ENCODE results near the gene FAM13B.
"Not testable (repeated sequence)": the region's sequence is repeated elsewhere in the genome, so short reads cannot be mapped to it uniquely, and the experiment has no call there.

FAM13B gene

DNA sequence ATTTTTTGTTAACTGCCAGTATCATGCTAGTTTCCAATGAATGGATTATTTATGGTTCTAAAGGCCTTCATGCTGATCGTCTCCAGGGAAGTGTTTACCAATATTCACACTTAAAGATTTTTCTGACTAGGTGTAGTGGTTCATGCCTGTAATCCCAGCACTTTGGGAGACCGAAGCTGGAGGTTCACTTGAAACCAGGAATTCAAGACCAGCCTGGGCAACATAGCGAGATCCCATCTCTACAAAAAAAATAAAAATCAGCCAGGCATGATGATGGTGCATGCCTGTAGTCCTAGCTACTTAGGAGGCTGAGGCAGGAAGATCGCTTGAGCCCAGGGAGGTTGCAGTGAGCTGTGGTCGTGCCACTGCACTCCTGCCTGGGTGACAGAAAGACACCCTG lies 43.5 kb downstream of the FAM13B start:
- DNase-seq (ENCODE audit: low read depth in 2 of 2, low spot score in 1 of 2) = no peak

DNA sequence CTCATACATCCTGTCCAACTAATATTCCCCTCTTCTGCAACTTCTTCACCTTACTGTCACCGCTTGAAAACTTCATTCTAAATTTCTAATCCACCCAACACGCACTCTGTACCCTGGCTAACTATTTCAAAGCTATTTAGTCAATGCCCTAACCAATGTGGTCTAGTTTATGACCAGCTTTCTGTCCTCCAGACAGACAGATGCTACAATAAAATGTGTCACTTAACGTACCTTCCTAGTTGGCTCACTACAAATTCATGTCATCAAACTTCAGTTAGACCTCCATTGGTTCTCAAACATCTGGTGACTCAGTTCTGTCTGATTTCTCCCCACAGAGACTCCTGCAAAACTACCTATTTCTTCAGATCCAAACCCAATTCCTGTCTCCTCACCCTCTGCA lies 57.7 kb downstream of the FAM13B start:
- DNase-seq (ENCODE audit: low read depth in 2 of 2, low spot score in 1 of 2) = no peak

DNA sequence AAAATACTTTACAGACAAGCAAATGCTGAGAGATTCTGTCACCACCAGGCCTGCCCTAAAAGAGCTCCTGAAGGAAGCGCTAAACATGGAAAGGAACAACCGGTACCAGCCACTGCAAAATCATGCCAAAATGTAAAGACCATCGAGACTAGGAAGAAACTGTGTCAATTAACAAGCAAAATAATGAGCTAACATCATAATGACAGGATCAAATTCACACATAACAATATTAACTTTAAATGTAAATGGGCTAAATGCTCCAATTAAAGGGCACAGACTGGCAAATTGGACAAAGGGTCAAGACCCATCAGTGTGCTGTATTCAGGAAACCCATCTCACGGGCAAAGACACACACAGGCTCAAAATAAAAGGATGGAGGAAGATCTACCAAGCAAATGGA lies 62.5 kb downstream of the FAM13B start:
- DNase-seq (ENCODE audit: low read depth in 2 of 2, low spot score in 1 of 2) = not testable (repeated sequence)

DNA sequence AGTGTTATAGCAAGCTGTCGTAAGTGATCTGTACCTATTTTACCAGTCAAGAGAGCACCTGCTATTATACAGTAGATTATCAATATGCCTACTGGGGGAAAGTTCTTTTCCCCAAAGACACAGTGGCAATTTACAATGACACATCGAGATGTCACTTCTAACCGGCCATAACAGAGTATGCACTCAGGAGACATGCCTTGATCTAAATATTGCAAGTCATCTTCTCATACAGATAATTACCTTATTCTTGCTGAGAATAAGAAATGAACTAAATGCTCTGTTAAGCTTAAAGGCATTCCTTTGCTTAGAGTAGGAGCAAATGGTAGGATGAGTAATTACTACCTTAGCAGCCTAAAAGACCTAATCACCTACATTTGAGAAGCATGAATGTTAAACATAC lies 72.1 kb downstream of the FAM13B start:
- DNase-seq (ENCODE audit: low read depth in 2 of 2, low spot score in 1 of 2) = no peak

DNA sequence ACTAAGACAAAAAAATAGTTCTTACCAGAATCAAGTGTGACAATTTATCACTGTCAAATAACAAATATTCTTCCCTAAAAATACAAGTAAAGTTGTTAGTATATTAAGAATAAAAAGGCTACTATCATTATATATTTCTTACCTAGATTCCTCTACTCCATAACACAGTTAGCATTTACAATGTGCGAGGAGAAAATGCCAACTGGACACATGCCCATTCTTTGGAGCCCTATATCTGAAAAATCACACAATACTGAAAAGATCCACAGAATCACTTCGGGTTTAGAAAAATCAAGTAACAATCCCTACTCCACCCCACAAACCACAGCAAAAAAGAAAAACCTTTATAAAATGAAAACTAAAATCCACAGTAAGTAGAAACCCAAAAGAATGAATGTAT lies 72.7 kb downstream of the FAM13B start:
- DNase-seq (ENCODE audit: low read depth in 2 of 2, low spot score in 1 of 2) = no peak

DNA sequence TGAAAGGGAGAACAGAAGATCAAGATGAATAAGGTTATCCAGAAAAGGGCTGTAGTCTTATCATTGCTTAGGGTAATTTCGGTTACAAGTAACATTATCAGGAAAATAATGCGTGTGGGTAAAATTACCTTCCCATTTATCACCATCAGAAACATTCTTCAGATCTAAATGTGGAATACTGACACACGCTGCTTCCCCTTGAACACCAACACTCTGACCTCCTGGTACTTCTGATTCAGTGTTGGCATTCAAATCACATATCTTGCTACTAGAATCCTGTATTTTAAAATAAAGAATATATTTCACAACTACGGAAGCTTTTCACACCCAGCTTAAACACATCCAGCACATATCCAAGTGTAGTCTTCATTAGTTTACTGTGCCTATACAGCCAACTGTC lies 73.4 kb downstream of the FAM13B start:
- no peak for DNase-seq (ENCODE audit: low read depth in 2 of 2, low spot score in 1 of 2)

DNA sequence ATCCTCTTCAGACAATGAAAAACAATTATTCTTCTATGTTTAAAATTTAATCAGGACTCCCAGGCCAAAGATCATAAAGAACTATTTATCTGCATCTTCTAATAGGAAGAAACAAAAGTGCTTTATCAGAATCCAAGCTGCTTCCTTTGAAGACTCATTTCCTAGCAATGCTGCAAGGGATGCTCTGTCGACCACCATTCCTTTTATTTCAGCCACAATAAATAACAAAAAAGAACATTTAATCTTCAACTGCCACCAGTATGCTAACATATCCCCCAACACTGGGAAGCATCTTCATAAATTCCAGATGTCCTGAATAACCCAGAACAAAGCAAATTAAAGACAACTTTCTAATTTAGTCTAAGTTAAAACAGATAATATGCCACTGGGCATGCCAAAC lies 74.9 kb downstream of the FAM13B start:
- no peak for DNase-seq (ENCODE audit: low read depth in 2 of 2, low spot score in 1 of 2)

DNA sequence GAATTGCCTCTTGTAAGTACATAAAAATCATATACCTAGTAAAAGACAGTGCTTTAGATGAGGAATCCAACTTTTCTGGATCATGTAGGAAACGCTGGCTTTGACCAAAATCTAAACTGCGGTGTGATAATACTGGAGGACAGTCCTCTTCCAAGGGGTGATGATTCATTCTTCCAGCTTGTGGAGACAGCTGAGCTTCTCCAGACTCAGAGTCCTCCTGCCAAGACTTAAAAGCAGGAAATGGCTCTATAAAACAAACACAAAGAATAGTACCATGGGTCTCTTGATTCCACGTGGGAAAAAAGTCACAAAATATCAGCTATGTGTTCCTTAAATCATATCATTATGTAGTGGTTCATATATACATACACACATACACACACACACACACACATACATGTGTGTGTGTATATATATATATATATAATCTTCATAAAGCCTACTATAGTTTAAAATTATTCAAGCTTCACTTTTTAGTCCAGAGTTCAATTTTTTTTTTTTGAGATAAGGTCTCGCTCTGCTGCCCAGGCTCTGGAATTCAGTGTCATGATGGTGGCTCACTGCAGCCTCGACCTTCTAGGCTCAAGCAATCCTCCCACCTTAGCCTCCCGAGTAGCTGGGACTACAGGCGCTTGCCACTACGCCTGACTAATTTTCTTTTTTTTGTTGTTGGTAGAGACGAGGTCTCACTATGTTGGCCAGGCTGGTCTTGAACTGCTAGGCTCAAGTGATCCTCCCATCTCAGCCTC lies 78.6 kb downstream of the FAM13B start:
- DNase-seq (ENCODE audit: low read depth in 2 of 2, low spot score in 1 of 2) = no peak

DNA sequence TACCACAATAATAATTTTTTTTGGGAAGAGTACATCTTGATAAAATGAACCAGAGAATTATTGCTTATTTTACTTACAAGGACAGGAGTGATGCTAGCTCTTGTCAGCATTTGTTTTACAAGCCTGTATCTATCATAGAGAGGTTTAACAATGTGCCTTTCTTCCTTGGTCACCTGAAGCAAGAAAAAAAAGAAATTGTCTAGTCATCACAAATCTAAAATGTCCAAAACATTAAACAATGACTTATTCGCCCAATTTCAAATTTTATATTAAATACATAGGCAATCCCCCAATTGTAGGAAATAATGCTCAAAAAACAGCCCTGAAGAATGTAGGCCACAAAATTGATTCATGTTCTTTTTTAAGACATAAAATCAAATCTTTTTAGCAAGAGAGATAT lies 87.1 kb downstream of the FAM13B start:
- no peak for DNase-seq (ENCODE audit: low read depth in 2 of 2, low spot score in 1 of 2)

DNA sequence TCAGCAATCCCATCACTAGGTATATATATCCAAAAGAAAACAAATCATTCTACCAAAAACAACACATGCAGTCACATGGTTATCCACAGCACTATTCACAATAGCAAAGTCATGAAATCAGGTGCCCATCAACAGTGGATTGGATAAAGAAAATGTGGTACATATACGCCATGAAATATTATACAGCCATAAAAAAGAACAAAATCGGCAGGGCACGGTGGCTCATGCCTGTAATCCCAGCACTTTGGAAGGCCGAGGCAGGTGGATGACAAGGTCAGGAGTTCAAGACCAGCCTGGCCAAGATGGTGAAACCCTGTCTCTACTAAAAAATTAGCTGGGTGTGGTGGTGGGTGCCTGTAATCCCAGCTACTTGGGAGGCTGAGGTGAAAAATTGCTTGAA lies 88.6 kb downstream of the FAM13B start:
- DNase-seq (ENCODE audit: low read depth in 2 of 2, low spot score in 1 of 2) = not testable (repeated sequence)

DNA sequence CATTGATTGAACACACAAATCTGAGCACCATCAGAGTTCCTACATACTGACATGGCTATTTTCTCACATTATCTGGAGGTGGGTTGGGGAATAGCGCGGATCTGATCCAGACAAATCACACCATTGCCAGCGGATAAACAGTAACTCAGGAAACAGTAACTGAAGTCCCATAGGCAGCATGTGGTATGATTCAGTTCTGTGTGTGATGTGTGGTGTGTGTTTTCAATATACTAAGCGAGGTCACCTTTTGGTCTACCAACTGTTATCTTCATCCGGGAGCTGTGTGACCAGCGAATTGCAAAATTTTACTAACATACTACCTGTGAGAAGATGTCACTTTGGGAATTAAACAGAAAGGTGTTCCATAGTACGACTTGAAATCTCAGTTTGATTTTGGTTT lies 93.5 kb downstream of the FAM13B start:
- DNase-seq (ENCODE audit: low read depth in 2 of 2, low spot score in 1 of 2) = no peak

DNA sequence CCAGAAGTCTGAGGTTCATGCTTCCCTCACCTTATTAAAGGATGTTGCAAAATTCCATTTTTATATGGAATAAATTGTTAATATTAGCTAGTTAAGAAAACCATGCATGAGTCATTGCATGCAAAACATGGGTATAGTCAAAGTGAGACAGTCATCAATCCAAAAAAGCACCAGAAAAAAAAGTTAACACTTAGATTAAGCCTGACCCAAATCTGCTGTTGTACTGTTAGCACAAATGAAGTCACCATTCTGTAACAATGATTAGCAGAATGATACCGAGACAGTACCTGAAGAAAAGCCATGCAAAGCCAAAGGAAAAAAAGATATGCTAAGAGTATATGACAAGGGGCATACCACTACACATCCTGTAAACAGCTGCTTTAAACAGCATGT lies 94.1 kb downstream of the FAM13B start:
- DNase-seq (ENCODE audit: low read depth in 2 of 2, low spot score in 1 of 2) = no peak

DNA sequence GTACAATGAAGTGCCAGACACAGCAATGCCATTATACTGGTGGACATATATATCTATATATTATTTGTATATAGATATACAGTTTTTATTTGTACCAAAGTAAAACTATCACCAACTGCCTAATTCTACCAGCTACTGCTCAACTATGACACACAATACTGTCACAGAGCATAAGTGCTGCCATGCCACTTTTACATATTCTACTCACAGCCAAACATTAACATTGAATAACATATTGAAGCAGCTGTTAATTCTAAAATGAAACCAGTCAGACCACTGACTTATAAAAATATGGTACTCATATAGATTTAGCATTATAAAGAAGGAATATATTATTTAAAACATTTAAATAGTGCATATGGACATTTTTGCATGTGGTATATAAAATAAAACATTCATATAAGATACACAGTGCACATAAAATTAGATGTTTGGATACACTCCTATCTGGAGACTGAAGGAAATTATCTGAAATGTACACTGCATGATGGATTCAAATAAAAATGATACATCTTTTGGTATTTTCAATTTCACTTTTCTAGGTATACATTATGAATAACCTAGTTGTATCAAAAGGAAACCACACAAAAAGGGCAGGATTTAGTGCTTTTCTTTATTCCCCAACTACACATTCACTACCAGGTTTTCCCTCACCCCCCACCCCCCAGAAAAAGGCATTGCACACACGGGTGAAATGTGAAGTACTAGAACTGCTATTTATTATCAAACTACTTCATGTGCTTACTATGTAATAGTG lies 94.7 kb downstream of the FAM13B start:
- no peak for DNase-seq (ENCODE audit: low read depth in 2 of 2, low spot score in 1 of 2)

DNA sequence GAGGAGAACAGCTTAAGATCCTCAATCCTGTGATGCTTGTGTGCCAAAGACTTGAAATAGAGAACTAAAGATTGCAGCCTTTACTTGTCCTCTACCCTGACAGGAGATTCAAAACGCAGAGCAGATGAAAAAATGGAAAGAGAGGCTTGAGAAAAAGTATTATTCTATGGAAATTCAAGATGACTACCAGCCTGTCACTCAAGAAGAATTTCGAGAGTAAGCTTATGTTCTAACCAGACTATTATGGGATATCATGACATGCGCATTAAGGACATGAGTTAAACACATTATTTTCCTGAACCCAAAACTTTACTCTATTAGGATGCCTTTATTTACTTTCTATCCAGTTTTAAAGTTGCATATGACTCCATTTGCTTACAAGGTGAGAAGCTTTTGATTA lies 97.2 kb downstream of the FAM13B start:
- DNase-seq (ENCODE audit: low read depth in 2 of 2, low spot score in 1 of 2) = no peak

DNA sequence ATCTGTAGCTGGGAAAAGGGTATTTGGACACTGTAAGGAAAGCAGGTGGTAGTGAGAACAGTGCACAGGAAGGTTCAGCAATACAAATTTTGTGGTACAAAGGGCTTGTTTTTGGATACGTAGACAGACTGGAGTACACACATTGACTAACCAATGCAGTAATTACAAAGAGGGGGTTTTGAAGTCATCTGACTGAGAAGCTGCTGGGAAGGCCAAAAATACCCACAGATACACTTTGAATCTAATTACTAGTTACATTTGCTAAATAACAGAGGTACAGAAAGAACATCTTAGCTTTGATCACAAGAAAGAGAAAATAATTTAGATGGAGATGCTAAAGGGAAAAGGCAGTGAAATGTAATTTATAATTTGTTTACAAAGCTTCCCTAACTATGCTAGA lies 97.7 kb downstream of the FAM13B start:
- no peak for DNase-seq (ENCODE audit: low read depth in 2 of 2, low spot score in 1 of 2)

DNA sequence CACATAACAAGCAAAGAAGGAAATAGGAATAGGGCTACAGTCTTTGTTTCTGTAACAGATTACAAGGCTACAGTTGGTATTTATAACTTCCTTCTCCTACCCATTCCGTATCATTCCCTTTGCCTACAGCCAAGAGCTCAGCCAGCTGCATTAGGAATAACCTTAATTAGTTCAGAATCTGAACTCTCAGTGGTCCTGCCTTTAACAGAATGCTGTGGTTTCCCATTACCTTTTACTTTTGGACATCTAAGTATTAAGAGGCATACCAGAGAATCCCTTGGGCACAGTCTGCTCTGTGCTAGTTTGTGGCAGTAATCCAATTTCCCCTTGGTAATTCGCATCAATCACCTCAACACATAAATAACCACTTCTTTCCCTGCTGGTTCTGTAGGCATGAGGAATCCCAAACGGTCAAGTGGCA lies 99.4 kb downstream of the FAM13B start:
- DNase-seq (ENCODE audit: low read depth in 2 of 2, low spot score in 1 of 2) = no peak

DNA sequence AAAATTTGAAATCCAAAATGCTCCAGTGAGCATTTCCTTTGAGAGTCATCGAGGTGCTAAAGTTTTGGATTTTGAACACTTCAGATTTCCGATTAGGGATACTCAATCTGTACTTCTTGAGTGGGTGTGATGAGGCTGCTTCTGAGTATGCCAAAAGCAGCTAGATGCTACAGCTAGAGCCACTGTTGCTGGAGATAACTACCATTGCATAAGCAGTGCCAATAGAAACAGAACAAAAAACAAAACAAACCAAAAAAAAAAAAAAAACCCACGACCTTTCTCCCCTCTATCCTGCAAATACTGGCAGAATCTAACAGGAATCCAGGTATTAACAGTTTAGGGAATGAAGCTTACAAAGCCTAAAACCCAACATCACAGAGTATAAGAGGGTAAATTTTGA lies 100.1 kb downstream of the FAM13B start:
- DNase-seq (ENCODE audit: low read depth in 2 of 2, low spot score in 1 of 2) = no peak

DNA sequence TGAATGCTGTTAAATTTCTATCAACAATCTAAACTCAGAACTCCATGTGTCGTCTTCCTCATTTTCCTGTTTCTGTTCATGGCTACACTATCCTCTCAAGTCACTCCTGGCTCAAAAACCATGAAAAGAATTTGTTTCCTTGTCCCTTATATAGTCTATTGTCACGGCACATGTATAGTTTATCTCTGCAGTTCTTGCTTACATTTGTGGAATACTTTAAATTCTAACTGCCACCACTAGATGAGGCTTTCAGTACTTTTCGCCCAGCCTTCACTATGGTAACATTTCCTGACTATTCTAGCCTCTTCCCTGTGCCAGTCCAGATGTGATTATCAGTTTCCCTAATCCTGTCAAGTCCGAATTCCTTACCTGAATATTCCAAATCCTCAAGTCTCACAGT lies 109.0 kb downstream of the FAM13B start:
- DNase-seq (ENCODE audit: low read depth in 2 of 2, low spot score in 1 of 2) = no peak

DNA sequence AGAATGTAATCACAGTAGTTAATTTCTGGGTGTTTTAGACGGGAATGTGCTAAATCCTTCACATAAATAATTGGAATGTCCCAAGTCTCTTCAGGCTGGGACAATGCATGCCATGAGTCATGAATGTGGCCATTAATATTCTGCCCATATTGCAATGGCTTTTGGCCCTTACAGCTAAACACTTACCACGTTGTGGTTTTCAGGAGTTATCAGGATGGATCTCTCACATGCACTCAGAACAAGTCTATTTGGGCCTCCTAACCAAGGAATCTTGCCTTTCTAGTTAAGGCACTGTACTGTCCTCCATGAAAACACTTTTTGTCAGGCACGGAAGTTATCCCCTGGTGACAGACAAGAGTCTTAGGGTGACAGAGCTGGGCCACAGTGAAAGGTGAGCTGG lies 110.9 kb downstream of the FAM13B start:
- no peak for DNase-seq (ENCODE audit: low read depth in 2 of 2, low spot score in 1 of 2)

DNA sequence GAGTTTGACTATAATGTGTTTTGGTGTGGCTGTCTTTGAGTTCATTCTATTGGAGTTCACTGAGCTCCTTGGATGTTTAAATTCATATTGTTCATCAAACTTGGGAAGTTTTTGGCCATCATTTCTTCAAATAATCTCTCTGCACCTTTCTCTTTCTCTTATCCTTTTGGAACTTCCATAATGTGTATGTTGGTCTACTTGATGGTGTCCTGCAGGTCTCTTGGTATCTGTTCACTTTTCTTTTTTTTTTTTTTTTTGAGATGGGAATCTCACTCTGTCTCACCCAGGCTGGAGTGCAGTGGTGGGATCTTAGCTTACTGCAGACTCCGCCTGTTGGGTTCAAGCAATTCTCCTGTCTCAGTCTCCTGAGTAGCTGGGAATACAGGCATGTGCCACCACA lies 116.0 kb downstream of the FAM13B start:
- DNase-seq (ENCODE audit: low read depth in 2 of 2, low spot score in 1 of 2) = no peak

DNA sequence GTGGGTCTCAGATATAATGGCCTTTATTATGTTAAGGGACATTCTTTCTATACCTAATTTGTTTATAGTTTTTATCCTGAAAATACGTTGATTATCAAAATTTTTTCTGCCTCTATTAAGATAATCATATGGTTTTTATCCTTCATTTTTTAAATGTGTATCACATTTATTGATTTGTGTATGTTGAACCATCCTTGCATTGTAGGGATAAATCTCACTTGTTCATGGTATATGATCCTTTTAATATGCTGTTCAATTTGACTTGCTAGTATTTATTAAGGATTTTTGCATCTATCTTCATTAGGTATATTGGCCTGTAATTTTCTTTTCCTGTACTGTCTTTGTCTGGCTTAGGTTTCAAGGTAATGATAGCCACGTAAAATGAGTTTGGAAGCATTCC lies 118.1 kb downstream of the FAM13B start:
- DNase-seq (ENCODE audit: low read depth in 2 of 2, low spot score in 1 of 2) = no peak

DNA sequence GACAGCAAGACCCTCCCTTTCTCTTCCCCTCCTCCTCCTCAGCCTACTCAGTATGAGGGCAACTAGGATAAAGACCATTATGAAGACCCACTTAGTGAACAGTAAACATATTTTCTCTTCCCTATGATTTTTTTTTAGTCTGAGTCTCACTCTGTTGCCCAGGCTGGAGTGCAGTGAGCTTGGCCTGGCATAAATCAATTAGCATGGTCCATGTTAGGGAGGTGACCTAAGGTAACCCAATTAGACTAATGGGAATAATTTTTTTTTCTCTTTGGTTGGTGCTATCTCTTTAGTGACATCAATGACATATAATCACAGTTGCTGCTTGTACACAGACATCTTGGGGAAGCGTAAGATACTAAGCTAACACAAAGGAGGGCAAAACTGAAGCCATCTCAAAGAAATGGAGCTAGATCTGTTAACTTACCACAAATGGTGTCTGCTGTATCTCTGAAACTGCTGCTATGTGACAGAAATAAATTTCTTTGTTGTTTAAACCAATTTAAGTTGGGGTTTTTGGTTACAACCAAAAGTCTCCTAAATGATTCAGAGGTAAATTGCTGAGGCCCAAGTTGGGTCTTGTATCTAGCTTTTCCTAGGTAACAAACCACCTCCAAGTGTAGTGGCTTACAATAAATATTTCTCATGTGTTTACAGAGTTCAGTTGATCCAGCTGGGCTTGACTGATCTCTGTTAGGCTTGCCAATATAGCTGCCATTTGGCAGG lies 130.3 kb downstream of the FAM13B start:
- DNase-seq (ENCODE audit: low read depth in 2 of 2, low spot score in 1 of 2) = no peak
